HG03432 (cell line): ENCODE results near the gene PSMD5.

ENCODE experiments used
- ATAC-seq: cut with Tn5 transposase; IDR thresholded peaks from one replicate; pipeline ENCODE4 v1.9.1; 2021; ENCODE audit warnings: mild to moderate bottlenecking, moderate library complexity; ENCODE audit not compliant: unreplicated experiment

The PSMD5 gene

GRCh38 chr9:120857481-120857880 lies 14.8 kb upstream of the PSMD5 start:
- no peak for ATAC-seq

GRCh38 chr9:120856700-120857099 lies 14.0 kb upstream of the PSMD5 start:
- ATAC-seq = no peak

- ATAC-seq = no peak
These were observed 13.3 kb upstream of the PSMD5 start for GRCh38 chr9:120855827-120856670.

- ATAC-seq = no peak
These were observed 12.0 kb upstream of the PSMD5 start for GRCh38 chr9:120854596-120855327.

- ATAC-seq = no peak
These were observed 10.5 kb upstream of the PSMD5 start for GRCh38 chr9:120853198-120853597.

GRCh38 chr9:120852240-120853010 lies 9.7 kb upstream of the PSMD5 start:
- ATAC-seq = no peak

- ATAC-seq = no peak
These were observed 8.7 kb upstream of the PSMD5 start for GRCh38 chr9:120851449-120851848.

GRCh38 chr9:120850315-120850714 lies 7.6 kb upstream of the PSMD5 start:
- ATAC-seq = no peak

- ATAC-seq = no peak
These were observed 4.2 kb upstream of the PSMD5 start for GRCh38 chr9:120846906-120847305.

GRCh38 chr9:120846251-120846889 lies 3.6 kb upstream of the PSMD5 start:
- ATAC-seq = no peak

- ATAC-seq = no peak
These were observed 2.5 kb upstream of the PSMD5 start for GRCh38 chr9:120845255-120845654.

- peak; percentile 13 for ATAC-seq
These were observed 615 bp downstream of the PSMD5 start for GRCh38 chr9:120841930-120842684.

GRCh38 chr9:120839146-120839545 lies 3.6 kb downstream of the PSMD5 start:
- no peak for ATAC-seq

- ATAC-seq = no peak
These were observed 4.8 kb downstream of the PSMD5 start for GRCh38 chr9:120837921-120838320.

GRCh38 chr9:120833325-120833724 lies 9.4 kb downstream of the PSMD5 start:
- ATAC-seq = no peak

- no peak for ATAC-seq
These were observed 9.9 kb downstream of the PSMD5 start for GRCh38 chr9:120832807-120833206.

GRCh38 chr9:120830865-120831264 lies 11.9 kb downstream of the PSMD5 start:
- ATAC-seq = no peak

GRCh38 chr9:120830151-120830550 lies 12.6 kb downstream of the PSMD5 start:
- no peak for ATAC-seq

- ATAC-seq = no peak
These were observed 13.1 kb downstream of the PSMD5 start for GRCh38 chr9:120829650-120830049.

- no peak for ATAC-seq
These were observed 22.6 kb downstream of the PSMD5 start for GRCh38 chr9:120820095-120820494.
